ENCODE data around the gene FAM184B.

FAM184B gene

GRCh38 chr4:17682222-17682566 lies 99.2 kb downstream of the FAM184B start:
- Histone ChIP-seq H3K4me3 (ENCODE audit: low read depth in 1 of 2, low read length in 1 of 2) (no peak overlapping the region), H3K36me3 (no peaks in the 10 kb centered on the region), H3K4me1 (ENCODE audit: control insufficient read depth in 1 of 2, insufficient read depth in 1 of 2, low read depth in 1 of 2, low read length in 1 of 2) (no peaks in the 10 kb centered on the region), H3K27ac (no peak overlapping the region), H3K27me3 (no peaks in the 10 kb centered on the region), H3K9me3 (no peaks in the 10 kb centered on the region)
- TF ChIP-seq CTCF (IDR thresholded peaks at IDR 0.05): no peak

- no peak overlapping the region for H3K27ac ChIP-seq
- TF ChIP-seq CTCF (IDR thresholded peaks at IDR 0.05): no peak
- no peaks in the 10 kb centered on the region for H3K36me3 ChIP-seq
- H3K27me3 ChIP-seq: no peaks in the 10 kb centered on the region
- no peak overlapping the region for H3K4me3 ChIP-seq (ENCODE audit: low read depth in 1 of 2, low read length in 1 of 2)
- no peaks in the 10 kb centered on the region for H3K9me3 ChIP-seq
- H3K4me1 ChIP-seq (ENCODE audit: control insufficient read depth in 1 of 2, insufficient read depth in 1 of 2, low read depth in 1 of 2, low read length in 1 of 2): no peaks in the 10 kb centered on the region
Observed at GRCh38 chr4:17681281-17682221, 99.9 kb downstream of the FAM184B start.

GRCh38 chr4:17680559-17681280 lies 100.7 kb downstream of the FAM184B start:
- H3K36me3 ChIP-seq: no peaks in the 10 kb centered on the region
- no peaks in the 10 kb centered on the region for H3K9me3 ChIP-seq
- H3K27me3 ChIP-seq: no peaks in the 10 kb centered on the region
- no peak for TF ChIP-seq CTCF (IDR thresholded peaks at IDR 0.05)
- H3K4me3 ChIP-seq (ENCODE audit: low read depth in 1 of 2, low read length in 1 of 2): no peak overlapping the region
- no peaks in the 10 kb centered on the region for H3K4me1 ChIP-seq (ENCODE audit: control insufficient read depth in 1 of 2, insufficient read depth in 1 of 2, low read depth in 1 of 2, low read length in 1 of 2)
- H3K27ac ChIP-seq: no peak overlapping the region

DNA sequence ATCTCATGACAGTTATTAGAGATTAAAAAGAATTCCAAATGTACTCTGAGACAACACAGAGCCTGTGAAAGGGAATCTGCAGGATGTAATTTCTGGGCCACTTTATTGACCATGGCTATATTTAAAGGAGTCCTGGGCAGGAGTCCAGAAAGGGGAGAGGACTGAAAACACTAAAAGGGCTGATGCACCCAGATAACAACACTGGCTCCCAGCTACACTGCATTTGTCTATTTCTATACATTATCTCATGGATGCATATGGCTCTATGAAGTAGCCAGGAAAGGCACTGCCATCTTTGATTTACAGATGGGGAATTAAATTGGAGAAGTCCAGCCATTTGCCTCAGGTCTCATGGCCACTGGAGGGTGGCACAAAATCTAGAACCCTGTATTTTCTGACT lies 111.0 kb downstream of the FAM184B start:
- Histone ChIP-seq H3K36me3 (no peaks in the 10 kb centered on the region), H3K4me1 (ENCODE audit: control insufficient read depth in 1 of 2, insufficient read depth in 1 of 2, low read depth in 1 of 2, low read length in 1 of 2) (no peaks in the 10 kb centered on the region), H3K4me3 (ENCODE audit: low read depth in 1 of 2, low read length in 1 of 2) (no peak overlapping the region), H3K27ac (no peak overlapping the region), H3K27me3 (no peaks in the 10 kb centered on the region), H3K9me3 (no peaks in the 10 kb centered on the region)
- TF ChIP-seq CTCF (IDR thresholded peaks at IDR 0.05): no peak

- Histone ChIP-seq H3K9me3 (no peaks in the 10 kb centered on the region), H3K4me3 (ENCODE audit: low read depth in 1 of 2, low read length in 1 of 2) (no peak overlapping the region), H3K4me1 (ENCODE audit: control insufficient read depth in 1 of 2, insufficient read depth in 1 of 2, low read depth in 1 of 2, low read length in 1 of 2) (no peaks in the 10 kb centered on the region), H3K36me3 (no peaks in the 10 kb centered on the region), H3K27ac (no peak overlapping the region), H3K27me3 (no peaks in the 10 kb centered on the region)
- no peak for TF ChIP-seq CTCF (IDR thresholded peaks at IDR 0.05)
Observed at GRCh38 chr4:17667653-17668201, 113.7 kb downstream of the FAM184B start.
